ENCODE results near the gene CARD10.
"Not testable (repeated sequence)": the region's sequence is repeated elsewhere in the genome, so short reads cannot be mapped to it uniquely, and the experiment has no call there.

Gene CARD10

GRCh38 chr22:37552524-37553163 lies 33.4 kb upstream of the CARD10 start:
- DNase-seq (ENCODE audit: low read depth, low spot score): peak; percentile 54
- no peaks in the 10 kb centered on the region for H3K9me3 ChIP-seq (ENCODE audit: insufficient read depth, low read length)
- no peaks in the 10 kb centered on the region for H3K27me3 ChIP-seq (ENCODE audit: insufficient read depth, insufficient read length)
- no peak for TF ChIP-seq YY1 (IDR thresholded peaks at IDR 0.05; ENCODE audit: insufficient read depth, insufficient read length)
- TF ChIP-seq SUZ12 (IDR thresholded peaks at IDR 0.05; ENCODE audit: extremely low read depth, insufficient read depth, insufficient read length): no peak
- no peak for TF ChIP-seq ZNF274 (IDR thresholded peaks at IDR 0.05; ENCODE audit: low read depth, low read length)
- no peak overlapping the region for H3K4me3 ChIP-seq (ENCODE audit: insufficient read length, low read depth)
- H3K4me1 ChIP-seq (ENCODE audit: insufficient read depth, insufficient read length): peaks cover 12% of the 10 kb centered on the region
- no peaks in the 10 kb centered on the region for H3K36me3 ChIP-seq (ENCODE audit: insufficient read depth, insufficient read length, low read length)
- no peak overlapping the region for H3K9ac ChIP-seq (ENCODE audit: insufficient read length, low read depth)

DNA sequence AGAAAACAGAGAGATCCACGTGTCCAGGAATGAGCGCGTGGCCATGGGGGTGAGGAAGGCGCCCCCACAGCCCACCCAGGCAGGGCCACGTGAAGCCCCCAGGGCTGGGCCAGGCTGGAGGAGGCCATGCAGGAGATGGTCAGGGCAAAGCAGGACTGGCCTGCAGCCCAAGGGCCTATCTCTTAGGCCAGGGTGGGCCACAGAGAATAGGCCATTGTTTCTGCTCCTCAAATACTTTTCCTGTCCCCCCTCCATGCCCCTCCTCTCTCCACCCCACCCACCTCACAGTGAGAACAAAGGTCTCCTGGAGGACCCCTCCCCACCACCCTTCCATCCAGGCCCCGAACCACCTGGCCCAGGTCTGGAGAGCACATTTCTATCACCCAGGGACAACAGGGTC lies 32.8 kb upstream of the CARD10 start:
- Histone ChIP-seq H3K9ac (ENCODE audit: insufficient read length, low read depth) (no peak overlapping the region), H3K27me3 (ENCODE audit: insufficient read depth, insufficient read length) (no peaks in the 10 kb centered on the region), H3K9me3 (ENCODE audit: insufficient read depth, low read length) (no peaks in the 10 kb centered on the region), H3K4me3 (ENCODE audit: insufficient read length, low read depth) (no peak overlapping the region), H3K36me3 (ENCODE audit: insufficient read depth, insufficient read length, low read length) (no peaks in the 10 kb centered on the region), H3K4me1 (ENCODE audit: insufficient read depth, insufficient read length) (peaks cover 14% of the 10 kb centered on the region)
- no peak for DNase-seq (ENCODE audit: low read depth, low spot score)
- TF ChIP-seq YY1 (IDR thresholded peaks at IDR 0.05; ENCODE audit: insufficient read depth, insufficient read length) (no peak), ZNF274 (IDR thresholded peaks at IDR 0.05; ENCODE audit: low read depth, low read length) (no peak), SUZ12 (IDR thresholded peaks at IDR 0.05; ENCODE audit: extremely low read depth, insufficient read depth, insufficient read length) (no peak)

DNA sequence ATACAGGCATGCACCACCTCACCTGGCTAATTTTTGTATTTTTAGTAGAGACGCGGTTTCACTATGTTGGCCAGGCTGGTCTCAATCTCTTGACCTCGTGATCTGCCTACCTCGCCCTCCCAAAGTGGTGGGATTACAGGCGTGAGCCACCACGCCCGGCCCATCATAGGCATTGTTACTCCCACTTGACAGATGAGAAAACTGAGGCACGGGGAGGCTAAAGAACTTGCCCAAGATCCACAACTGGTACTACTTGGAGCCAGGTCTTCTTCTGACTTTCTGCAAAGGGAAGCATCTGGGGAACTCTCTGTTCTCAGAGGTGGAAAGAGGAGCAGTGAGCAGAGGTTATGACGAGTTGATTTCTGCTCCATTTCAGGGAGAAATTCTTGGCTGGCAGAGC lies 31.7 kb upstream of the CARD10 start:
- not testable (repeated sequence) for H3K36me3 ChIP-seq (ENCODE audit: insufficient read depth, insufficient read length, low read length); H3K9me3 ChIP-seq (ENCODE audit: insufficient read depth, low read length); DNase-seq (ENCODE audit: low read depth, low spot score); H3K9ac ChIP-seq (ENCODE audit: insufficient read length, low read depth); H3K27me3 ChIP-seq (ENCODE audit: insufficient read depth, insufficient read length); H3K4me3 ChIP-seq (ENCODE audit: insufficient read length, low read depth)
- H3K4me1 ChIP-seq (ENCODE audit: insufficient read depth, insufficient read length): peaks cover 16% of the 10 kb centered on the region

GRCh38 chr22:37549704-37550059 lies 30.5 kb upstream of the CARD10 start:
- Histone ChIP-seq H3K36me3 (ENCODE audit: insufficient read depth, insufficient read length, low read length) (no peaks in the 10 kb centered on the region), H3K9ac (ENCODE audit: insufficient read length, low read depth) (no peak overlapping the region), H3K9me3 (ENCODE audit: insufficient read depth, low read length) (no peaks in the 10 kb centered on the region), H3K4me1 (ENCODE audit: insufficient read depth, insufficient read length) (peaks cover 19% of the 10 kb centered on the region), H3K4me3 (ENCODE audit: insufficient read length, low read depth) (no peak overlapping the region), H3K27me3 (ENCODE audit: insufficient read depth, insufficient read length) (no peaks in the 10 kb centered on the region)
- TF ChIP-seq ZNF274 (IDR thresholded peaks at IDR 0.05; ENCODE audit: low read depth, low read length) (no peak), SUZ12 (IDR thresholded peaks at IDR 0.05; ENCODE audit: extremely low read depth, insufficient read depth, insufficient read length) (no peak), YY1 (IDR thresholded peaks at IDR 0.05; ENCODE audit: insufficient read depth, insufficient read length) (no peak)
- no peak for DNase-seq (ENCODE audit: low read depth, low spot score)

DNA sequence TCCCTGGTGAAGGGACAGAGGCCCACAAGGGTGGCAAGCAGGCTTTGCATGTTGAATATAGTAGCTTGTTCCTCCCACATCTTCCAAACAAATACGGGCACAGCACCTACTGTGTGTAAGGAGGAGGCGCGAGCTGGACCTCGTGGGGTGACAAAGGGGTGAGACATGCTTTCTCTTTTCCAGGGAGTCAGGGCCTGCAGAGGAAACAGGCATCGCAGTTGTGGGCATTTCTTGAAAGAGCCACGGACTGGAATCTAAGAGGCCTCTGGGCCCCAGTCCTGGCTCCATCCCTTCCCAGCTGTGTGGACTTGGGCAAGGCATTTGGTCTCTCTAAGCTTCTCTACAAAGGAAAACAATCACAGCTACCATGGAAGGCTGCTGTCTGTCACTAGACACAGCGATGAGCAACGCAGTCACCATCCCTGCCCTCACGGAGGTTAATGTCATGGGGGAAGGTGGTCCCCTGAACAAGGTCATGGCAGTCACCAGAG lies 28.1 kb upstream of the CARD10 start:
- peaks cover 16% of the 10 kb centered on the region for H3K4me1 ChIP-seq (ENCODE audit: insufficient read depth, insufficient read length)
- H3K4me3 ChIP-seq (ENCODE audit: insufficient read length, low read depth): no peak overlapping the region
- TF ChIP-seq YY1 (IDR thresholded peaks at IDR 0.05; ENCODE audit: insufficient read depth, insufficient read length): no peak
- TF ChIP-seq SUZ12 (IDR thresholded peaks at IDR 0.05; ENCODE audit: extremely low read depth, insufficient read depth, insufficient read length): no peak
- no peak for TF ChIP-seq ZNF274 (IDR thresholded peaks at IDR 0.05; ENCODE audit: low read depth, low read length)
- DNase-seq (ENCODE audit: low read depth, low spot score): no peak
- no peaks in the 10 kb centered on the region for H3K36me3 ChIP-seq (ENCODE audit: insufficient read depth, insufficient read length, low read length)
- no peaks in the 10 kb centered on the region for H3K27me3 ChIP-seq (ENCODE audit: insufficient read depth, insufficient read length)
- H3K9me3 ChIP-seq (ENCODE audit: insufficient read depth, low read length): no peaks in the 10 kb centered on the region
- no peak overlapping the region for H3K9ac ChIP-seq (ENCODE audit: insufficient read length, low read depth)

- no peaks in the 10 kb centered on the region for H3K27me3 ChIP-seq (ENCODE audit: insufficient read depth, insufficient read length)
- H3K4me1 ChIP-seq (ENCODE audit: insufficient read depth, insufficient read length): peaks cover 18% of the 10 kb centered on the region
- H3K4me3 ChIP-seq (ENCODE audit: insufficient read length, low read depth): no peak overlapping the region
- TF ChIP-seq YY1 (IDR thresholded peaks at IDR 0.05; ENCODE audit: insufficient read depth, insufficient read length) (no peak), SUZ12 (IDR thresholded peaks at IDR 0.05; ENCODE audit: extremely low read depth, insufficient read depth, insufficient read length) (no peak), ZNF274 (IDR thresholded peaks at IDR 0.05; ENCODE audit: low read depth, low read length) (no peak)
- no peaks in the 10 kb centered on the region for H3K9me3 ChIP-seq (ENCODE audit: insufficient read depth, low read length)
- peak overlapping the region; percentile 61 for H3K9ac ChIP-seq (ENCODE audit: insufficient read length, low read depth)
- peak; percentile 38 for DNase-seq (ENCODE audit: low read depth, low spot score)
- no peaks in the 10 kb centered on the region for H3K36me3 ChIP-seq (ENCODE audit: insufficient read depth, insufficient read length, low read length)
Measured at GRCh38 chr22:37546437-37547250, 27.4 kb upstream of the CARD10 start.

DNA sequence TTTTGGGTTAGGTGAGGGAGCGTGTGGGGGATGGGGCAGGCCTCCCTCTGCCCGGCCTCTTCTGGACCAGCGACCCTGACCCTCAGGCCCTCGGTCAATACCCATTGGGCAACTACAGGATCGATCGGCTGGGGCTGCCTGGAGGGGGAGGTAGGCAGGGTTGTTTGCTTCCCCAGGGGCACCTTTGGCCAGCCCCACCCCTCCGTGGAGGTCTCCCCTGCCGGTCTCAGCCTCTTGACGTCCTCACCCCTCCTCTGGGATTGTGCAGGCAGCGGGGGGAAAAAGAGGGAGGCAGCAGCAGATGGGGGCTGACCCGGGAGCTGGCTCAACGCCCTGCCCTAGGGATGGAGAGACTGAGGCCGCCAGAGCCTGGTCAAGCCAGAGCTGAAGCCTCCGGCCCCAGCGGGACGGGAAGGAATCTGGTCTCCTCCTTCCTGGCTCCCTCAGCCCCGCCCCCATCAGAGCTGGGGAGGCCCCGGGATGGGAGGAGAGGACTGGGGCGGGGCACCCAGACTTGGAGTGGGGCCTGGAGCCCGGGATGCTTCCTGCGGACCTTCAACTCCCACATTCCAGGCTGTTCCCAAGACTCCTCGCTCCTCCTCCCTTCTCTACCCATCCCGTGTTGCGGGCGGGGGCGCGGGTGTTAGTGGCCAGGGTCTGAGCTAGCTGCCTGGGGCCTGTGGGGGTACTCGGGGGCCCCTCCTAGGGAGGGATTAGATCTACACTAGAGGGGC lies 26.7 kb upstream of the CARD10 start:
- no peaks in the 10 kb centered on the region for H3K9me3 ChIP-seq (ENCODE audit: insufficient read depth, low read length)
- peak; percentile 80 for DNase-seq (ENCODE audit: low read depth, low spot score)
- no peak for TF ChIP-seq YY1 (IDR thresholded peaks at IDR 0.05; ENCODE audit: insufficient read depth, insufficient read length)
- no peak for TF ChIP-seq ZNF274 (IDR thresholded peaks at IDR 0.05; ENCODE audit: low read depth, low read length)
- TF ChIP-seq SUZ12 (IDR thresholded peaks at IDR 0.05; ENCODE audit: extremely low read depth, insufficient read depth, insufficient read length): no peak

More for the DNA sequence above, 26.7 kb upstream of the CARD10 start:
- Histone ChIP-seq H3K27me3 (ENCODE audit: insufficient read depth, insufficient read length) (no peaks in the 10 kb centered on the region), H3K9ac (ENCODE audit: insufficient read length, low read depth) (peak overlapping the region; percentile 89), H3K4me1 (ENCODE audit: insufficient read depth, insufficient read length) (peaks cover 18% of the 10 kb centered on the region), H3K4me3 (ENCODE audit: insufficient read length, low read depth) (peak overlapping the region; percentile 50), H3K36me3 (ENCODE audit: insufficient read depth, insufficient read length, low read length) (no peaks in the 10 kb centered on the region)
